ENCODE data around the gene MKNK1.

- TF ChIP-seq CTCF (IDR thresholded peaks at IDR 0.05) (no peak), EZH2 (IDR thresholded peaks at IDR 0.05; ENCODE audit: borderline replicate concordance, insufficient read depth, low read depth, low read length, poor library complexity, severe bottlenecking) (no peak)
These were observed 77.3 kb downstream of the MKNK1 start for GRCh38 chr1:46526691-46527291.
